ENCODE data around the gene TSSK1B.

Gene TSSK1B

DNA sequence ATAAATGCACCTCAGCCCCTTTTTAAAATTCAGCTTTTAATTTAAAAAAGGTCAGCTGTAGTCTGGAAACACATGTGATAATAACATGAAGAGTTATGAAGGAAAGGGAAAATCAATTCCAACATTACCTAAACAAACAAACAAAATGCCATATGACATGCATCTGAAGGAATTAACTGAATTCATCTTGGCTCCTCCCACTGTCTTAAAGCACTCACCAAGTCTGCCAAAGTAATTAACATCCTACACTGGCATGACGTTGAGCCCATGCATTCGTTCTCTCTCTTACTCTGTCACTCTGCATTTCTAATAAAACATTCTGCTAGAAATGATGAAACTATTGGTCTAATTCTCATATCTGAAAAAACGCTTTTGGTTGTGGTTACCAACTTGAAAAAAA lies 37.7 kb downstream of the TSSK1B start:
- no peaks in the 10 kb centered on the region for H3K36me3 ChIP-seq (ENCODE audit: insufficient read depth, low read length)
- no peaks in the 10 kb centered on the region for H3K4me1 ChIP-seq (ENCODE audit: insufficient read depth, low read length, severe bottlenecking)
- H2AFZ ChIP-seq (ENCODE audit: low read length): no peak overlapping the region
- H3K4me3 ChIP-seq (ENCODE audit: low read depth, low read length, poor library complexity, severe bottlenecking): no peak overlapping the region
- H4K20me1 ChIP-seq (ENCODE audit: insufficient read depth, low read length): no peaks in the 10 kb centered on the region
- no peaks in the 10 kb centered on the region for H3K79me2 ChIP-seq (ENCODE audit: insufficient read depth, low read length)
- H3F3A ChIP-seq (ENCODE audit: insufficient read depth, low read length): no peaks in the 10 kb centered on the region
- no peaks in the 10 kb centered on the region for H3K9me2 ChIP-seq (ENCODE audit: low read depth, low read length)
- H3K9me3 ChIP-seq (ENCODE audit: low read length): no peaks in the 10 kb centered on the region
- H3K4me2 ChIP-seq (ENCODE audit: low read length): no peak overlapping the region
- no peak overlapping the region for H3K9ac ChIP-seq (ENCODE audit: low read length)
- TF ChIP-seq EZH2 (IDR thresholded peaks at IDR 0.05; ENCODE audit: borderline replicate concordance, low read length): no peak
- TF ChIP-seq, protein P1, sequence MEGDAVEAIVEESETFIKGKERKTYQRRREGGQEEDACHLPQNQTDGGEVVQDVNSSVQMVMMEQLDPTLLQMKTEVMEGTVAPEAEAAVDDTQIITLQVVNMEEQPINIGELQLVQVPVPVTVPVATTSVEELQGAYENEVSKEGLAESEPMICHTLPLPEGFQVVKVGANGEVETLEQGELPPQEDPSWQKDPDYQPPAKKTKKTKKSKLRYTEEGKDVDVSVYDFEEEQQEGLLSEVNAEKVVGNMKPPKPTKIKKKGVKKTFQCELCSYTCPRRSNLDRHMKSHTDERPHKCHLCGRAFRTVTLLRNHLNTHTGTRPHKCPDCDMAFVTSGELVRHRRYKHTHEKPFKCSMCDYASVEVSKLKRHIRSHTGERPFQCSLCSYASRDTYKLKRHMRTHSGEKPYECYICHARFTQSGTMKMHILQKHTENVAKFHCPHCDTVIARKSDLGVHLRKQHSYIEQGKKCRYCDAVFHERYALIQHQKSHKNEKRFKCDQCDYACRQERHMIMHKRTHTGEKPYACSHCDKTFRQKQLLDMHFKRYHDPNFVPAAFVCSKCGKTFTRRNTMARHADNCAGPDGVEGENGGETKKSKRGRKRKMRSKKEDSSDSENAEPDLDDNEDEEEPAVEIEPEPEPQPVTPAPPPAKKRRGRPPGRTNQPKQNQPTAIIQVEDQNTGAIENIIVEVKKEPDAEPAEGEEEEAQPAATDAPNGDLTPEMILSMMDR (IDR thresholded peaks at IDR 0.05; ENCODE audit: low read length): no peak
- H3K27me3 ChIP-seq (ENCODE audit: insufficient read depth, low read length): no peaks in the 10 kb centered on the region
- no peak overlapping the region for H3K27ac ChIP-seq (ENCODE audit: low read depth, low read length, poor library complexity, severe bottlenecking)

DNA sequence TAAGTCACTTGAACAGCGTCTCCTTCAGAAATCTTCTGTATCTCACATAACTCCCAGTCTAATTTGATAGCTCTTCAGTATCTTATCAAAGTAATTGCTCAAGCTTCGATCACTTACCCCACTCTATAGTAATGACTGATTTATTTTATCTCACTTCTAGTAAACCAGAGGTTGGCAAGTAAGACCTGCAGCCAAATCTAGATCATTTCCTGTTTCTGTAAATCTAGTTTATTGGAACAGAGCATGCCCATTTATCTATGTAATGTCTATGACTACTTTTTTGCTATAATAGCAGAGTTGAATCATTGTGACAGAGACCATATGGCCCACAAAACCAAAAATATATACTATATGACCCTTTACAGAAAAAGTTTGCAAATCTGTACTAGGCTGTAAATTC lies 40.1 kb downstream of the TSSK1B start:
- TF ChIP-seq, protein P1 (IDR thresholded peaks at IDR 0.05; ENCODE audit: low read length): no peak
- TF ChIP-seq EZH2 (IDR thresholded peaks at IDR 0.05; ENCODE audit: borderline replicate concordance, low read length): no peak
- no peaks in the 10 kb centered on the region for H3F3A ChIP-seq (ENCODE audit: insufficient read depth, low read length)
- no peaks in the 10 kb centered on the region for H3K36me3 ChIP-seq (ENCODE audit: insufficient read depth, low read length)
- H3K27ac ChIP-seq (ENCODE audit: low read depth, low read length, poor library complexity, severe bottlenecking): no peak overlapping the region
- H3K9me3 ChIP-seq (ENCODE audit: low read length): no peaks in the 10 kb centered on the region
- no peaks in the 10 kb centered on the region for H3K9me2 ChIP-seq (ENCODE audit: low read depth, low read length)
- H3K9ac ChIP-seq (ENCODE audit: low read length): no peak overlapping the region
- H4K20me1 ChIP-seq (ENCODE audit: insufficient read depth, low read length): no peaks in the 10 kb centered on the region
- no peaks in the 10 kb centered on the region for H3K4me1 ChIP-seq (ENCODE audit: insufficient read depth, low read length, severe bottlenecking)
- H2AFZ ChIP-seq (ENCODE audit: low read length): no peak overlapping the region
- no peaks in the 10 kb centered on the region for H3K27me3 ChIP-seq (ENCODE audit: insufficient read depth, low read length)
- H3K79me2 ChIP-seq (ENCODE audit: insufficient read depth, low read length): no peaks in the 10 kb centered on the region
- no peak overlapping the region for H3K4me3 ChIP-seq (ENCODE audit: low read depth, low read length, poor library complexity, severe bottlenecking)
- H3K4me2 ChIP-seq (ENCODE audit: low read length): no peak overlapping the region

DNA sequence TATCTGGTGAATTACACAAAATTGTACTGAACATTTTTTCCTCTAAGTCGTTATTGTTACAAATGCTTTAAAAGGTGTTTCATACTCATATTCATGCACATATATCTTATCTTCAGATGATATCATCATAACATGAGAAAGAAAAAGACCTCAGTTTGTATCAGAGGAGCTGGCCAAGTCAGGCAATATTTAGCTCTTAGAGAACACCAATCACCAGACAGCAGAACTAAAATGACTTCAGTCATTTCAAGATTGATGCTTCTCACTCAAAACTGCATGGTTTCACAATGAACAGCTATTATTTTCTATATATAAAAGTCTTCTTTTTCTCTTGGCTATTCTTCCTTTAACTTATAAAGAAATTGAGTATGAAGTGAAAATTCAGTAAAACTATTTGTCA lies 44.6 kb downstream of the TSSK1B start:
- Histone ChIP-seq H3F3A (ENCODE audit: insufficient read depth, low read length) (no peaks in the 10 kb centered on the region), H3K4me2 (ENCODE audit: low read length) (no peak overlapping the region), H3K79me2 (ENCODE audit: insufficient read depth, low read length) (no peaks in the 10 kb centered on the region), H3K27ac (ENCODE audit: low read depth, low read length, poor library complexity, severe bottlenecking) (no peak overlapping the region), H3K9me2 (ENCODE audit: low read depth, low read length) (no peaks in the 10 kb centered on the region), H3K4me1 (ENCODE audit: insufficient read depth, low read length, severe bottlenecking) (no peaks in the 10 kb centered on the region), H3K9me3 (ENCODE audit: low read length) (no peaks in the 10 kb centered on the region), H3K36me3 (ENCODE audit: insufficient read depth, low read length) (no peaks in the 10 kb centered on the region), H2AFZ (ENCODE audit: low read length) (no peak overlapping the region), H3K9ac (ENCODE audit: low read length) (no peak overlapping the region), H4K20me1 (ENCODE audit: insufficient read depth, low read length) (no peaks in the 10 kb centered on the region), H3K27me3 (ENCODE audit: insufficient read depth, low read length) (no peaks in the 10 kb centered on the region), H3K4me3 (ENCODE audit: low read depth, low read length, poor library complexity, severe bottlenecking) (no peak overlapping the region)
- TF ChIP-seq, protein P1 (IDR thresholded peaks at IDR 0.05; ENCODE audit: low read length): no peak
- no peak for TF ChIP-seq EZH2 (IDR thresholded peaks at IDR 0.05; ENCODE audit: borderline replicate concordance, low read length)

All from OCI-LY1 (cell line).